Measurements from ENCODE around the gene ICAM1. TPM values are rescaled to one million over a fixed set of nuclear protein-coding genes. Genes with fewer than 3 reads are reported as not detected.

ICAM1 gene
- total and polyA plus RNA-seq, 10 of the 15 experiments (the other 5 are each of a cell fraction or from before 2014, with no cell fraction given), result 7.6 to 115 (median 60.2) TPM

DNA sequence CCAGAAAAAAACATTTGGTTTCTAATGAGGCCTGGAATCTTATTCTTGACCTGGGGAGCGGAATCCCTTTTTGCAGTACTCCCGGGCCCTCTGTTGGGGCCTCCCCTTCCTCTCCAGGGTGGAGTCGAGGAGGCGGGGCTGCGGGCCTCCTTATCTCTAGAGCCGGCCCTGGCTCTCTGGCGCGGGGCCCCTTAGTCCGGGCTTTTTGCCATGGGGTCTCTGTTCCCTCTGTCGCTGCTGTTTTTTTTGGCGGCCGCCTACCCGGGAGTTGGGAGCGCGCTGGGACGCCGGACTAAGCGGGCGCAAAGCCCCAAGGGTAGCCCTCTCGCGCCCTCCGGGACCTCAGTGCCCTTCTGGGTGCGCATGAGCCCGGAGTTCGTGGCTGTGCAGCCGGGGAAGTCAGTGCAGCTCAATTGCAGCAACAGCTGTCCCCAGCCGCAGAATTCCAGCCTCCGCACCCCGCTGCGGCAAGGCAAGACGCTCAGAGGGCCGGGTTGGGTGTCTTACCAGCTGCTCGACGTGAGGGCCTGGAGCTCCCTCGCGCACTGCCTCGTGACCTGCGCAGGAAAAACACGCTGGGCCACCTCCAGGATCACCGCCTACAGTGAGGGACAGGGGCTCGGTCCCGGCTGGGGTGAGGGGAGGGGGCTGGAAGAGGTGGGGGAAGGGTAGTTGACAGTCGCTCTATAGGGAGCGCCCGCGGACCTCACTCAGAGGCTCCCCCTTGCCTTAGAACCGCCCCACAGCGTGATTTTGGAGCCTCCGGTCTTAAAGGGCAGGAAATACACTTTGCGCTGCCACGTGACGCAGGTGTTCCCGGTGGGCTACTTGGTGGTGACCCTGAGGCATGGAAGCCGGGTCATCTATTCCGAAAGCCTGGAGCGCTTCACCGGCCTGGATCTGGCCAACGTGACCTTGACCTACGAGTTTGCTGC, 16.1 kb downstream of the ICAM1 start, which contains the start of gene ICAM4 (continued):
- TF ChIP-seq, protein P1, sequence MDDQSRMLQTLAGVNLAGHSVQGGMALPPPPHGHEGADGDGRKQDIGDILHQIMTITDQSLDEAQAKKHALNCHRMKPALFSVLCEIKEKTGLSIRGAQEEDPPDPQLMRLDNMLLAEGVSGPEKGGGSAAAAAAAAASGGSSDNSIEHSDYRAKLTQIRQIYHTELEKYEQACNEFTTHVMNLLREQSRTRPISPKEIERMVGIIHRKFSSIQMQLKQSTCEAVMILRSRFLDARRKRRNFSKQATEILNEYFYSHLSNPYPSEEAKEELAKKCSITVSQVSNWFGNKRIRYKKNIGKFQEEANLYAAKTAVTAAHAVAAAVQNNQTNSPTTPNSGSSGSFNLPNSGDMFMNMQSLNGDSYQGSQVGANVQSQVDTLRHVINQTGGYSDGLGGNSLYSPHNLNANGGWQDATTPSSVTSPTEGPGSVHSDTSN (IDR thresholded peaks at IDR 0.05; ENCODE audit: insufficient replicate concordance, low read depth, low read length), result no peak
- no peak for TF ChIP-seq YBX1 (IDR thresholded peaks at IDR 0.05)
- TF ChIP-seq, protein P2, sequence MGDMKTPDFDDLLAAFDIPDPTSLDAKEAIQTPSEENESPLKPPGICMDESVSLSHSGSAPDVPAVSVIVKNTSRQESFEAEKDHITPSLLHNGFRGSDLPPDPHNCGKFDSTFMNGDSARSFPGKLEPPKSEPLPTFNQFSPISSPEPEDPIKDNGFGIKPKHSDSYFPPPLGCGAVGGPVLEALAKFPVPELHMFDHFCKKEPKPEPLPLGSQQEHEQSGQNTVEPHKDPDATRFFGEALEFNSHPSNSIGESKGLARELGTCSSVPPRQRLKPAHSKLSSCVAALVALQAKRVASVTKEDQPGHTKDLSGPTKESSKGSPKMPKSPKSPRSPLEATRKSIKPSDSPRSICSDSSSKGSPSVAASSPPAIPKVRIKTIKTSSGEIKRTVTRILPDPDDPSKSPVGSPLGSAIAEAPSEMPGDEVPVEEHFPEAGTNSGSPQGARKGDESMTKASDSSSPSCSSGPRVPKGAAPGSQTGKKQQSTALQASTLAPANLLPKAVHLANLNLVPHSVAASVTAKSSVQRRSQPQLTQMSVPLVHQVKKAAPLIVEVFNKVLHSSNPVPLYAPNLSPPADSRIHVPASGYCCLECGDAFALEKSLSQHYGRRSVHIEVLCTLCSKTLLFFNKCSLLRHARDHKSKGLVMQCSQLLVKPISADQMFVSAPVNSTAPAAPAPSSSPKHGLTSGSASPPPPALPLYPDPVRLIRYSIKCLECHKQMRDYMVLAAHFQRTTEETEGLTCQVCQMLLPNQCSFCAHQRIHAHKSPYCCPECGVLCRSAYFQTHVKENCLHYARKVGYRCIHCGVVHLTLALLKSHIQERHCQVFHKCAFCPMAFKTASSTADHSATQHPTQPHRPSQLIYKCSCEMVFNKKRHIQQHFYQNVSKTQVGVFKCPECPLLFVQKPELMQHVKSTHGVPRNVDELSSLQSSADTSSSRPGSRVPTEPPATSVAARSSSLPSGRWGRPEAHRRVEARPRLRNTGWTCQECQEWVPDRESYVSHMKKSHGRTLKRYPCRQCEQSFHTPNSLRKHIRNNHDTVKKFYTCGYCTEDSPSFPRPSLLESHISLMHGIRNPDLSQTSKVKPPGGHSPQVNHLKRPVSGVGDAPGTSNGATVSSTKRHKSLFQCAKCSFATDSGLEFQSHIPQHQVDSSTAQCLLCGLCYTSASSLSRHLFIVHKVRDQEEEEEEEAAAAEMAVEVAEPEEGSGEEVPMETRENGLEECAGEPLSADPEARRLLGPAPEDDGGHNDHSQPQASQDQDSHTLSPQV (IDR thresholded peaks at IDR 0.05), result no peak
- TF ChIP-seq DPF2 (IDR thresholded peaks at IDR 0.05), result no peak
- TF ChIP-seq SMC3 (IDR thresholded peaks at IDR 0.05; ENCODE audit: borderline replicate concordance, low read length), result no peak
- TF ChIP-seq ESRRA (IDR thresholded peaks at IDR 0.05; ENCODE audit: low read length), result no peak
- TF ChIP-seq GATAD2B (conservative IDR thresholded peaks at IDR 0.05; ENCODE audit: low read depth), result 0 out of 2 replicates have a peak, but pooled peaks have one; percentile 42
- TF ChIP-seq NFXL1 (IDR thresholded peaks at IDR 0.05; ENCODE audit: borderline replicate concordance), result no peak
- TF ChIP-seq EED (IDR thresholded peaks at IDR 0.05; ENCODE audit: low read depth), result peak; percentile 51; the same call in 1 of the 2 replicates
- TF ChIP-seq SMARCA5 (IDR thresholded peaks at IDR 0.05), result no peak
- TF ChIP-seq, protein P3, sequence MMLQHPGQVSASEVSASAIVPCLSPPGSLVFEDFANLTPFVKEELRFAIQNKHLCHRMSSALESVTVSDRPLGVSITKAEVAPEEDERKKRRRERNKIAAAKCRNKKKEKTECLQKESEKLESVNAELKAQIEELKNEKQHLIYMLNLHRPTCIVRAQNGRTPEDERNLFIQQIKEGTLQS (IDR thresholded peaks at IDR 0.05; ENCODE audit: borderline replicate concordance, extremely low read depth, low read depth, low read length), result 0 out of 2 replicates have a peak, but pooled peaks have one; percentile 21
- TF ChIP-seq, protein P4, sequence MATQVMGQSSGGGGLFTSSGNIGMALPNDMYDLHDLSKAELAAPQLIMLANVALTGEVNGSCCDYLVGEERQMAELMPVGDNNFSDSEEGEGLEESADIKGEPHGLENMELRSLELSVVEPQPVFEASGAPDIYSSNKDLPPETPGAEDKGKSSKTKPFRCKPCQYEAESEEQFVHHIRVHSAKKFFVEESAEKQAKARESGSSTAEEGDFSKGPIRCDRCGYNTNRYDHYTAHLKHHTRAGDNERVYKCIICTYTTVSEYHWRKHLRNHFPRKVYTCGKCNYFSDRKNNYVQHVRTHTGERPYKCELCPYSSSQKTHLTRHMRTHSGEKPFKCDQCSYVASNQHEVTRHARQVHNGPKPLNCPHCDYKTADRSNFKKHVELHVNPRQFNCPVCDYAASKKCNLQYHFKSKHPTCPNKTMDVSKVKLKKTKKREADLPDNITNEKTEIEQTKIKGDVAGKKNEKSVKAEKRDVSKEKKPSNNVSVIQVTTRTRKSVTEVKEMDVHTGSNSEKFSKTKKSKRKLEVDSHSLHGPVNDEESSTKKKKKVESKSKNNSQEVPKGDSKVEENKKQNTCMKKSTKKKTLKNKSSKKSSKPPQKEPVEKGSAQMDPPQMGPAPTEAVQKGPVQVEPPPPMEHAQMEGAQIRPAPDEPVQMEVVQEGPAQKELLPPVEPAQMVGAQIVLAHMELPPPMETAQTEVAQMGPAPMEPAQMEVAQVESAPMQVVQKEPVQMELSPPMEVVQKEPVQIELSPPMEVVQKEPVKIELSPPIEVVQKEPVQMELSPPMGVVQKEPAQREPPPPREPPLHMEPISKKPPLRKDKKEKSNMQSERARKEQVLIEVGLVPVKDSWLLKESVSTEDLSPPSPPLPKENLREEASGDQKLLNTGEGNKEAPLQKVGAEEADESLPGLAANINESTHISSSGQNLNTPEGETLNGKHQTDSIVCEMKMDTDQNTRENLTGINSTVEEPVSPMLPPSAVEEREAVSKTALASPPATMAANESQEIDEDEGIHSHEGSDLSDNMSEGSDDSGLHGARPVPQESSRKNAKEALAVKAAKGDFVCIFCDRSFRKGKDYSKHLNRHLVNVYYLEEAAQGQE (IDR thresholded peaks at IDR 0.05; ENCODE audit: low read depth, low read length), result no peak
- TF ChIP-seq BRCA1 (IDR thresholded peaks at IDR 0.05; ENCODE audit: low read depth, low read length), result no peak
- TF ChIP-seq, protein P5, sequence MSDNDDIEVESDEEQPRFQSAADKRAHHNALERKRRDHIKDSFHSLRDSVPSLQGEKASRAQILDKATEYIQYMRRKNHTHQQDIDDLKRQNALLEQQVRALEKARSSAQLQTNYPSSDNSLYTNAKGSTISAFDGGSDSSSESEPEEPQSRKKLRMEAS (IDR thresholded peaks at IDR 0.05; ENCODE audit: low read depth, low read length), result peak; percentile 7
- TF ChIP-seq NRF1 (conservative IDR thresholded peaks at IDR 0.05; ENCODE audit: low read depth, low read length), result no peak
- no peak for TF ChIP-seq ASH2L (IDR thresholded peaks at IDR 0.05; ENCODE audit: borderline replicate concordance, low read depth)
- TF ChIP-seq KDM1A (IDR thresholded peaks at IDR 0.05; ENCODE audit: borderline replicate concordance), result no peak
- no peak for TF ChIP-seq ZNF622 (IDR thresholded peaks at IDR 0.05)
- TF ChIP-seq SIN3A (IDR thresholded peaks at IDR 0.05; ENCODE audit: low read depth, low read length), result no peak

All from GM12878 (cell line).